Lung (tissue), 12 donors: Measurements from ENCODE around the gene CBLC. TPM values are rescaled to one million over a fixed set of nuclear protein-coding genes. Genes with fewer than 3 reads are reported as not detected.

Experiments
- ATAC-seq: fragments of 200-7000 bp; cut with Tn5 transposase; one replicate; pipeline ENCODE4 v1.9.1; 2020; ENCODE audit warnings: moderate number of reproducible peaks; ENCODE audit not compliant: insufficient read depth, low FRiP score
- DNase-seq, 3 donors: peaks; one replicate each; pipeline ENCODE4 v3.0.0-alpha.2; 2013 to 2017
- H3K27ac ChIP-seq, 2 donors: one replicate each; pipeline ENCODE4 v1.5.1; 2013; ENCODE audit warnings: mild to moderate bottlenecking in 2 of 2, moderate library complexity in 2 of 2, control low read depth in 1 of 2, inconsistent platforms in 1 of 2, low read depth in 1 of 2, low read length in 1 of 2
- H3K27me3 ChIP-seq, 3 donors: one replicate each; pipeline ENCODE4 v1.5.1; 2013; ENCODE audit warnings: low read length in 2 of 3; ENCODE audit not compliant: control insufficient read depth in 3 of 3, insufficient read depth in 3 of 3
- H3K36me3 ChIP-seq, 4 donors: one replicate each; pipeline ENCODE4 v1.5.1; 2013; ENCODE audit warnings: low read length in 4 of 4, mild to moderate bottlenecking in 1 of 4, moderate library complexity in 1 of 4; ENCODE audit not compliant: control insufficient read depth in 4 of 4, insufficient read depth in 4 of 4
- H3K4me1 ChIP-seq, 5 donors: one replicate each; pipeline ENCODE4 v1.5.1; 2013; ENCODE audit warnings: low read length in 5 of 5, mild to moderate bottlenecking in 2 of 5, moderate library complexity in 1 of 5; ENCODE audit not compliant: control insufficient read depth in 5 of 5, insufficient read depth in 5 of 5
- H3K4me3 ChIP-seq: one replicate; pipeline ENCODE4 v1.5.1; 2013; ENCODE audit warnings: mild to moderate bottlenecking, control low read depth, moderate library complexity
- H3K9ac ChIP-seq, 2 donors: one replicate each; pipeline ENCODE4 v1.5.1; 2013; ENCODE audit warnings: low read length in 2 of 2, control low read depth in 1 of 2; ENCODE audit not compliant: insufficient read depth in 1 of 2
- H3K9me3 ChIP-seq, 4 donors: one replicate each; pipeline ENCODE4 v1.5.1; 2013; ENCODE audit warnings: low read length in 3 of 4, mild to moderate bottlenecking in 1 of 4, moderate library complexity in 1 of 4; ENCODE audit not compliant: control insufficient read depth in 4 of 4, insufficient read depth in 3 of 4
- WGBS, 2 donors: extraction: QIAGEN DNeasy Blood & Tissue Kit; methylation state at CpG; one replicate each; pipeline ENCODE4 v1.1.7; 2013; 5-methylcytosine and 5-hydroxymethylcytosine counted together
- polyA plus RNA-seq, 2 donors: library from polyadenylated mRNA; stranded (reverse); fragments of 200-250 nt; gene quantifications; one replicate each; pipeline ENCODE4 v1.2.1, GENCODE V29; 2013
- total RNA-seq, 2 donors: library from RNA; depleted of rRNA in 1 of 2; stranded (reverse); fragments of >200 nt in 1 of 2; gene quantifications; one replicate each; pipeline ENCODE4 v1.2.1, GENCODE V29; 2014 to 2021
- TF ChIP-seq, protein P1 (sequence below): IDR thresholded peaks from 2 replicates; pipeline ENCODE4 v1.5.1; 2012; ENCODE audit warnings: mild to moderate bottlenecking; ENCODE audit errors: control extremely low read depth, extremely low read depth
- donor health status: control.
- donor health status: control.
- donor health status: Bipolar disorder and iron deficiency.
- donor health status: healthy.
- donor health status: DM: yes; HTN: yes; CAD: no.

CBLC gene
- total and polyA plus RNA-seq, 4 donors, result 4.0 to 5.5 (median 5.1) TPM

DNA sequence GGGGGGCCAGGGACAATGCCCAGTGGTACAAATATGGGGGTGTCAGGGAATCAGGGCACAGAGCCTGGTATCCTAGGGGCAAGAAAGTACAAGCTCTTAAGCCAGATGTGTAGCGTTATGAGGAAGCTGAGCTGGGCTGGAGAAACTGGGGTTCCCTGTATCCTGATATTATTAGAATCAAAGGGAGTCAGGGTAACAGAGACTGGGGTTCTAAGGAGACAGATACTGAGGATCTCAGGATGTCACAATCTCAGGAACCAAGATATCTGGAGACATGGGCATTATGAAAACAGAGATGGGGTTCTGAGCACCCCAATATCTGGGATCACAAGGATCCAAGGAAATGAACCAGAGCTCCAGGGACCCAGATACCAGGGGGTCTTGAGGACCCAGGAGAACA, 28.4 kb upstream of the CBLC start:
- DNase-seq (no peak), ATAC-seq (no peak)
- Histone ChIP-seq H3K36me3 (peaks cover 0 to 12% (median 1%) of the 10 kb centered on the region in 4 donors), H3K9ac (no peak overlapping the region), H3K4me1 (peaks cover 8 to 37% (median 13%) of the 10 kb centered on the region in 5 donors), H3K27me3 (no peaks in the 10 kb centered on the region), H3K4me3 (peak overlapping the region; percentile 67), H3K9me3 (no peaks in the 10 kb centered on the region), H3K27ac (peak overlapping the region; percentile 86 to 91)
- 2 to 11% methylated on average over 1 of the region's 1 CpG for whole genome bisulfite sequencing, 2 donors
- TF ChIP-seq, protein P1, sequence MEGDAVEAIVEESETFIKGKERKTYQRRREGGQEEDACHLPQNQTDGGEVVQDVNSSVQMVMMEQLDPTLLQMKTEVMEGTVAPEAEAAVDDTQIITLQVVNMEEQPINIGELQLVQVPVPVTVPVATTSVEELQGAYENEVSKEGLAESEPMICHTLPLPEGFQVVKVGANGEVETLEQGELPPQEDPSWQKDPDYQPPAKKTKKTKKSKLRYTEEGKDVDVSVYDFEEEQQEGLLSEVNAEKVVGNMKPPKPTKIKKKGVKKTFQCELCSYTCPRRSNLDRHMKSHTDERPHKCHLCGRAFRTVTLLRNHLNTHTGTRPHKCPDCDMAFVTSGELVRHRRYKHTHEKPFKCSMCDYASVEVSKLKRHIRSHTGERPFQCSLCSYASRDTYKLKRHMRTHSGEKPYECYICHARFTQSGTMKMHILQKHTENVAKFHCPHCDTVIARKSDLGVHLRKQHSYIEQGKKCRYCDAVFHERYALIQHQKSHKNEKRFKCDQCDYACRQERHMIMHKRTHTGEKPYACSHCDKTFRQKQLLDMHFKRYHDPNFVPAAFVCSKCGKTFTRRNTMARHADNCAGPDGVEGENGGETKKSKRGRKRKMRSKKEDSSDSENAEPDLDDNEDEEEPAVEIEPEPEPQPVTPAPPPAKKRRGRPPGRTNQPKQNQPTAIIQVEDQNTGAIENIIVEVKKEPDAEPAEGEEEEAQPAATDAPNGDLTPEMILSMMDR, result no peak

DNA sequence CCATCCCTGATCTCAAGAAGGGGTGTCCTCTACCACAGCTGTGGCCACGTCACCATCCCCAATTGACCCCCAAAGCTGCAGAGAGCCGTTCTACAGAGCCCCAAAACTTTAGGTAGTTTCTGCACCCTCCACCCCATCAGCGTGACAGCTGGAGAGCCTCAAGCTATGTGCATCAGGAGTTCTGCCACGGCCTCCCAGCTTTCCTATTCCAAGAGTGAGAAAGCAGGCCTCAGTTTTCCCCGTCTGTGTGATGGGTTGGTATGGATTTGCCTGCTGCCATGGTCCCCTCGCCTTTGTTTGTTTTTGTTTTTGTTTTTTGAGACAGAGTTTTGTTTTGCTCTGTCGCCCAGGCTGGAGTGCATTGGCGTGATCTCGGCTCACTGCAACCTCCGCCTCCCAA, 27.7 kb upstream of the CBLC start:
- DNase-seq (no peak), ATAC-seq (no peak)
- Histone ChIP-seq H3K4me1 (peaks cover 13 to 43% (median 15%) of the 10 kb centered on the region in 5 donors), H3K36me3 (peaks cover 0 to 12% (median 1%) of the 10 kb centered on the region in 4 donors), H3K9me3 (no peaks in the 10 kb centered on the region), H3K9ac (no peak overlapping the region), H3K27me3 (no peaks in the 10 kb centered on the region), H3K27ac (peak overlapping the region; percentile 86 to 91), H3K4me3 (peak overlapping the region; percentile 67)
- 64 to 78% methylated on average over 10 of the region's 10 CpGs for WGBS, 2 donors
- TF ChIP-seq, protein P1, result no peak

DNA sequence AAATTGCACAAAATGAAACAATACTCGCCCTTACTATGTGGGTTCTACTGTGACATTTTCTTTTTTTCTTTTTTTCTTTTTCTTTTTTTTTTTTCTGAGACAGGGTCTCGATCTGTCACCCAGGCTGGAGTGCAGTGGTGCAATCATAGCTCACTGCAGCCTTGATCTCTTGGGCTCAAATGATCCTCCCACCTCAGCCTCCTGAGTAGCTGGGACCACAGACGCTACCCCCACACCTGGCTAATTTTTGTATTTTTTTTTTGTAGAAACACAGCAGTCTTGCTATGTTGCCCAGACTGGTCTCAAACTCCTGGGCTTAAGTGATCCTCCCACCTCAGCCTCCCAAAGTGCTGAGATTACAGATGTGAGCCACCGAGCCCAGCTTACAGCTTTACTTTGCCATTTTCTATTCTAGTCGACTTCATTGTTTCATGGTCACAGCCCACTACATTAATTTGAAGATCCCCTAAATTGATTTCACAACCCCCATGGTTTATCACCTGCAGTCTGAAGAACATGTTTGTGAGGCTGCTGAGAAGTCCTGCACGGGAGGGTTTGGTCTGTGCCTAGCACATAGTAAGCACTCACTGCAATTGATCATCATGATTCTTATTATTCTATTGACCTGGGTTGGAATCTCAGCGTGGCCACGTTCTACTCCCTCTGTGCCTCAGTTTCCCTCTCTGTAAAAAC, 25.4 kb upstream of the CBLC start:
- H3K36me3 ChIP-seq, result peaks cover 0 to 18% (median 1%) of the 10 kb centered on the region in 4 donors
- WGBS, 2 donors, result 55 to 57% methylated on average over 8 of the region's 8 CpGs

More for the DNA sequence above, 25.4 kb upstream of the CBLC start:
- TF ChIP-seq, protein P1, result no peak
- ATAC-seq (no peak), DNase-seq (no peak)
- H3K4me3 ChIP-seq, result peak overlapping the region; percentile 6
- H3K4me1 ChIP-seq, result peaks cover 15 to 44% (median 28%) of the 10 kb centered on the region in 5 donors
- H3K27me3 ChIP-seq, result no peaks in the 10 kb centered on the region
- H3K9ac ChIP-seq, result no peak overlapping the region
- H3K9me3 ChIP-seq, result no peaks in the 10 kb centered on the region
- H3K27ac ChIP-seq, result peak overlapping the region in 1 of 2 donors; percentile 69
